PC-3 (cell line): Measurements from ENCODE around the gene LAMA2.

Source experiments
- CTCF ChIP-seq: fragments of 300-600 bp; sonication (generic); conservative IDR thresholded peaks from 2 replicates; pipeline ENCODE4 v1.5.1; 2017; ENCODE audit warnings: antibody characterized with exemption, low read depth, mild to moderate bottlenecking, low read length
- EZH2 ChIP-seq: fragments of 300-600 bp; sonication (generic); IDR thresholded peaks from one replicate; pipeline ENCODE4 v1.6.1; 2017; ENCODE audit warnings: antibody characterized with exemption, mild to moderate bottlenecking, low read length; ENCODE audit not compliant: unreplicated experiment

GRCh38 chr6:129417416-129418086 lies 534.6 kb downstream of the LAMA2 start:
- TF ChIP-seq CTCF (no peak), EZH2 (no peak)
